ENCODE data around the gene SMARCA2.
A peak's percentile ranks its signal among the peaks of the same experiment; 100 is the strongest.
"Not testable (repeated sequence)": the region's sequence is repeated elsewhere in the genome, so short reads cannot be mapped to it uniquely, and the experiment has no call there.

Gene SMARCA2

DNA sequence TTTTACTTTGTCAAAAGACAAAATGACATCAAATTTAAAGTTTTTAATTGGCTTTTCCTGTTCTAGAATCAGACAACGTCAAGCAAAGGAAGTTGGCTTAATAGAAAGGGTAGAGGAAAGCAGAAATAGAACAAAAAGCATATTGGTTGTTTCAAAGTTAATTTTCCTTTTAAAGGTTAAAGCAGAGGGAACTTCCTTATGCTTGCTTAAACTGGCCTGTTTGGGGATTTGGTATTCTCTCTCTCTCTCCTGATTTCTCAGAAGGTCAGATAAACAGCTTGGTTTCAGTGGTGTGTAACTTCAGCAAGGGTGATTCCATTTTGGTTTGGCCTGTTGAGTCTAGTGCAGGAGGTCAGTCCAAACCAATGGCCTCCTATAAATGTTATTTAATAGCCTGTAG is 127.1 kb downstream of the SMARCA2 start:
- Histone ChIP-seq H3K9me3 (ENCODE audit: control insufficient read depth, low read length) (no peaks in the 10 kb centered on the region), H3K4me1 (ENCODE audit: control insufficient read depth, insufficient read depth, low read length) (no peaks in the 10 kb centered on the region), H3K4me3 (ENCODE audit: low read length) (no peak overlapping the region), H3K36me3 (ENCODE audit: control insufficient read depth, insufficient read depth, low read length) (no peaks in the 10 kb centered on the region), H3K27me3 (ENCODE audit: control insufficient read depth, insufficient read depth, low read length) (no peaks in the 10 kb centered on the region), H3K9ac (ENCODE audit: low read length) (no peak overlapping the region)

DNA sequence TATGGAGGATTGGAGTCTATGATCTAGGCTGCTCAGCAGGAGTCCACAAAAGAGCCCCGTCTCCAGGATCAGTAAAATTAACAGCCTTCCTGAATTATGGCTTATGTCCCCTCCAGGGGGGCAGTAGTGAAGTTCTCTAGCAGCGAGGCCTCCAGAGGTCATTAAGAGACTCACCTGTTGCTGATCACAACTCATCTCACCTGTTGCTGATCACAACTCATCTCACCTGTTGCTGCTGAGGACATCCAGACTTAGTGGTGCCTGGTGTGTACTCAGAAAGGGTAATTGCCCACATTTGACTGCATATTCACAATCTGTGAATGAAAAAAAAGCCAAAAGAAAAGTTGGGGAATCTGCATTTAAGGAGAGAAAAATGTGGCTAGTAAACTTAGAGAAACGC is 129.5 kb downstream of the SMARCA2 start:
- Histone ChIP-seq H3K36me3 (ENCODE audit: control insufficient read depth, insufficient read depth, low read length) (no peaks in the 10 kb centered on the region), H3K4me3 (ENCODE audit: low read length) (no peak overlapping the region), H3K4me1 (ENCODE audit: control insufficient read depth, insufficient read depth, low read length) (no peaks in the 10 kb centered on the region), H3K27me3 (ENCODE audit: control insufficient read depth, insufficient read depth, low read length) (no peaks in the 10 kb centered on the region), H3K9ac (ENCODE audit: low read length) (no peak overlapping the region), H3K9me3 (ENCODE audit: control insufficient read depth, low read length) (no peaks in the 10 kb centered on the region)

DNA sequence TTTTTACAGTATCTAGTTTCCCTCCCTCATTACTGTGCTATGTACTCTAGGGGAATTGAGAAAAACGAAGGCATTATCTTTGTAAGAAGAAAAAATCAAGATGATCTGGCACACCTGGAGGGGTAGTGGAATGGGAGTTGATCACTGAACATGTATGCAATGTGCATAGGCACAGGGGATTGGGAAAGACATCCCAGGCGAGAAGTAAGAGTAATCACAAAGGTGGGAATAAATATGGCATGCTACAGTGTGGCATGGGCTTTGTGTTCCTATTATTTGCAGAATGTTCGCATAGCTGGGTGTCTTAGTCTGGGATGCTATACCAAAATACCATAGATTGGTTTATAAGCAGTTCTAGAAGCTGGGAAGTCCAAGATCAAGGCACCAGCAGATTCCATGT is 130.6 kb downstream of the SMARCA2 start:
- Histone ChIP-seq H3K27me3 (ENCODE audit: control insufficient read depth, insufficient read depth, low read length) (no peaks in the 10 kb centered on the region), H3K4me3 (ENCODE audit: low read length) (no peak overlapping the region), H3K9ac (ENCODE audit: low read length) (no peak overlapping the region), H3K9me3 (ENCODE audit: control insufficient read depth, low read length) (no peaks in the 10 kb centered on the region), H3K4me1 (ENCODE audit: control insufficient read depth, insufficient read depth, low read length) (no peaks in the 10 kb centered on the region), H3K36me3 (ENCODE audit: control insufficient read depth, insufficient read depth, low read length) (no peaks in the 10 kb centered on the region)

DNA sequence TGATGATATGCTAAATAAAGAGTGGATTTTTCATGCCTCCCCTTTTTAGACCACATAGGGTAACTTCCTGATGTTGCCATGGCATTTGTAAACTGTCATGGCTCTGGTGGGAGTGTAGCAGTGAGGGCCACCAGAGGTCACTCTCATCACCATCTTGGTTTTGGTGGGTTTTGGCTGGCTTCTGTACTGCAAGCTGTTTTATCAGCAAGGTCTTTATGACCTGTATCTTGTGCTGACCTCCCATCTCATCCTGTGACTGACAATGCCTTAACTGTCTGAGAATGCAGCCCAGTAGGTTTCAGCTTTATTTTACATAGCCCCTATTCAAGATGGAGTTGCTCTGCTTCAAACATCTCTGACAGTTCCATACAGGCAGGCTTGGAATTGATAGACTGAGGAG is 131.6 kb downstream of the SMARCA2 start:
- H3K9me3 ChIP-seq (ENCODE audit: control insufficient read depth, low read length); H3K4me3 ChIP-seq (ENCODE audit: low read length); H3K4me1 ChIP-seq (ENCODE audit: control insufficient read depth, insufficient read depth, low read length); H3K36me3 ChIP-seq (ENCODE audit: control insufficient read depth, insufficient read depth, low read length); H3K9ac ChIP-seq (ENCODE audit: low read length); H3K27me3 ChIP-seq (ENCODE audit: control insufficient read depth, insufficient read depth, low read length): not testable (repeated sequence)

DNA sequence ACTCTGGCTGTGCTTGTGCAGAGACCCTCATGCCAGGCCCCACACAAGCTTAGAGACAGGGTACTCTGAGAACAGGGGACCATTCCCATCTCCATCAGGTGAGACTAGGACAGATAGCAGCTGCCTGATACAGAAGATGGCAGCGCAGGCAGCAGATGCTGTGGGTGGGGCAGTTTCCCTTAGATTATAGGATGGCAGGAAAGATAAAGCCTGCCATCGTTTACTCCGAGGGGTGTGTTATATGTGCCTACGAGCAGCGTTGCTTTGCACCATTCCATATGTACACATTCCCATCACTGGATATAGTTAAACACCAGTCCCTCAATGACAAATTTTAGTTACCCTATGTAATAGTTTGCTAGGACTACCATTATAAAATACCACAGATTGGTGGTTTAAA is 135.2 kb downstream of the SMARCA2 start:
- H3K9me3 ChIP-seq (ENCODE audit: control insufficient read depth, low read length) = no peaks in the 10 kb centered on the region
- no peaks in the 10 kb centered on the region for H3K36me3 ChIP-seq (ENCODE audit: control insufficient read depth, insufficient read depth, low read length)
- peaks cover 6% of the 10 kb centered on the region for H3K4me1 ChIP-seq (ENCODE audit: control insufficient read depth, insufficient read depth, low read length)
- H3K27me3 ChIP-seq (ENCODE audit: control insufficient read depth, insufficient read depth, low read length) = no peaks in the 10 kb centered on the region
- no peak overlapping the region for H3K9ac ChIP-seq (ENCODE audit: low read length)
- H3K4me3 ChIP-seq (ENCODE audit: low read length) = no peak overlapping the region

DNA sequence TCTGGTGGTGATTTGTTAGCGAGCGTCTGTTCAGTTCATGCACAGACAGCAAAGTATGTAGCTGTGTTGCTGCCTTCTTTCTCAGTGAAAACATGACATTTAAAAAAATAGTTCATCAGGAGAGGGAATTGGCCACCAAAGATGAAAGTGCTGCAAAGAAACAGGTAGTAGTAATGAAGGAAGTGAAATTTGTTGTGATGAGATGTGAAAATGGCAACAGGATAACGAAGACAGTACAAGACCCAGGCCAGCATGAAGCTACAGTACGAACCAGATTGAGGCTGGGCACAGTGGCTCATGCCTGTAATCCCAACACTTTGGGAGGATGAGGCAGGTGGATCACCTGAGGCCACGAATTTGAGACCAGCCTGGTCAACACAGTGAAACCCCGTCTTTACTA is 136.0 kb downstream of the SMARCA2 start:
- H3K36me3 ChIP-seq (ENCODE audit: control insufficient read depth, insufficient read depth, low read length) = no peaks in the 10 kb centered on the region
- no peak overlapping the region for H3K4me3 ChIP-seq (ENCODE audit: low read length)
- peaks cover 6% of the 10 kb centered on the region for H3K4me1 ChIP-seq (ENCODE audit: control insufficient read depth, insufficient read depth, low read length)
- no peaks in the 10 kb centered on the region for H3K27me3 ChIP-seq (ENCODE audit: control insufficient read depth, insufficient read depth, low read length)
- no peak overlapping the region for H3K9ac ChIP-seq (ENCODE audit: low read length)
- H3K9me3 ChIP-seq (ENCODE audit: control insufficient read depth, low read length) = no peaks in the 10 kb centered on the region

DNA sequence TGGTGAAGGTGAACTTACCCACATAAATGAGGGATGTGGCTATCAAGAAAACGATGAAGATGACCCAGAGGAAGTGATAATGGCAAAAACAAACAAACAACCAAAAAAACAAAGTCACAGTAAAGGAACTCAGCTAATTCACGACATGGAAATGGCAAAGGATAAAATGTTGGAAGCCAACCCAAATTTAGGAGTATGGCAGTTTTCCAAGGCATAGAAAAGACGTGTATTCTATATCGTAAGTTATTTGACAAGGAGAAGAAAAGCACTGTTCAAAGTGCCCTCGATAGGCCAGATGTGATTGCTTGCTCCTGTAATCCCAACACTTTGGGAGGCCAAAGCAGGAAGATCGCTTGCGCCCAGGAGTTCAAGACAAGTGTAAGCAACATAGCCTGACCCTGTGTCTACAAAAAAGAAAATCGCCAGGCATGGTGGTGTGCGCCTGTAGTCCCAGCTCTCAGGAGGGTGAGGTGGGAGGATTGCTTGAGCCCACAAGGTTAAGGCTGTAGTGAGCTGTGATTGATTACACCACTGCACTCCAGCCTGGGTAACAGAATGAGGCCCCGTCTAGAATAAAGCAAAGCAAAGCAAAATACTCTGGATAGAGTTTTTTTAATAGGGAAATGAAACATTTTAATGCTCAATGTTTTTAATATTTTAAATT is 138.0 kb downstream of the SMARCA2 start:
- Histone ChIP-seq H3K4me1 (ENCODE audit: control insufficient read depth, insufficient read depth, low read length) (peaks cover 16% of the 10 kb centered on the region), H3K9ac (ENCODE audit: low read length) (no peak overlapping the region), H3K36me3 (ENCODE audit: control insufficient read depth, insufficient read depth, low read length) (no peaks in the 10 kb centered on the region), H3K9me3 (ENCODE audit: control insufficient read depth, low read length) (no peaks in the 10 kb centered on the region), H3K4me3 (ENCODE audit: low read length) (no peak overlapping the region), H3K27me3 (ENCODE audit: control insufficient read depth, insufficient read depth, low read length) (no peaks in the 10 kb centered on the region)

DNA sequence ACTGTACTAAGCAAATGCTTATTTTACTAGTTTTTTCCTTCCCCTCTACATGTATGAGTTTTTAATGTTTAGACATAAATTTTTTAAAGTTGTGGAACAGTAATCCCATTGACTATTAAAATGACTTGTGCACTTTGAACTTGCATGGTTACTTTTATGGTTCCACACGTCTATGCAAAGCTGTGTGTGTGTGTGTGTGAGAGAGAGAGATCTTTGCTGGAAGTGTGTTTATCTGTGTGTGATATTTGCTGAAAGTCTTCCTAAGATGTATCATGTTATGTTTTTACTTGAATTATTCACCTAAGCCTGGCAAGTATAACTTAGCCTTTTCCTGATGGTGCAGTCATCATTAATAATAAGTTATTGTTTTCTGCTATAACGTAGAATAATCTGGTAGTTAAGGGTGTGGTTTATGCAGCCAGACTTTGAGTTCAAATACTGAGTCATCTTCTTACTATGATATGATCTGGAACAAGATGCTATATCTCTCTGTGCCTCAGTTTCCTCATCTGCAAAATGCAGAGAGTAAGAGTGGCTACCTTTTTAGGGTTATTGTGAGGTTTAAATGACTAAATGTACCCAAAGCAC is 138.6 kb downstream of the SMARCA2 start:
- no peaks in the 10 kb centered on the region for H3K27me3 ChIP-seq (ENCODE audit: control insufficient read depth, insufficient read depth, low read length)
- H3K9ac ChIP-seq (ENCODE audit: low read length) = no peak overlapping the region

DNA sequence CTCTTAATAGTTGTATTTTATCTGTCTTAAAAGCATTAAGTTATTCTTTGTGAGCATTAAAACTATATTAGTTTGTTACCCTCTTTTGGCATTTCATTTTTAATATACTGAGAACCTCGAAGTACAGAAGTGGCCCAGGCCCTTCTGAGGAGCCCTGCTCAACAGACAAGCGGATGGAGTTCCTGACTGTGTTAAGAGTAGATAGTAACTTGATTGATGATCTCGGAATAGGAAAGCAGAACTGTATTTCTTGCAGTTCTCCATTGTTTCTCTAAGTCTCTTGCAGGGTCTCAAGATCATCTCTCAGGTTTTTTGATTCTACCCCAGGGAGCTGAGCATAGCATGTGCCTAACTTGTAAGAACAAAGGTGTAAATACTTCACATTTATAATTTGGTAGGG is 139.6 kb downstream of the SMARCA2 start:
- peaks cover 16% of the 10 kb centered on the region for H3K4me1 ChIP-seq (ENCODE audit: control insufficient read depth, insufficient read depth, low read length)

More for the DNA sequence above, 138.6 kb downstream of the SMARCA2 start:
- H3K36me3 ChIP-seq (ENCODE audit: control insufficient read depth, insufficient read depth, low read length) = no peaks in the 10 kb centered on the region
- no peak overlapping the region for H3K4me3 ChIP-seq (ENCODE audit: low read length)
- peaks cover 16% of the 10 kb centered on the region for H3K4me1 ChIP-seq (ENCODE audit: control insufficient read depth, insufficient read depth, low read length)
- H3K9me3 ChIP-seq (ENCODE audit: control insufficient read depth, low read length) = no peaks in the 10 kb centered on the region

DNA sequence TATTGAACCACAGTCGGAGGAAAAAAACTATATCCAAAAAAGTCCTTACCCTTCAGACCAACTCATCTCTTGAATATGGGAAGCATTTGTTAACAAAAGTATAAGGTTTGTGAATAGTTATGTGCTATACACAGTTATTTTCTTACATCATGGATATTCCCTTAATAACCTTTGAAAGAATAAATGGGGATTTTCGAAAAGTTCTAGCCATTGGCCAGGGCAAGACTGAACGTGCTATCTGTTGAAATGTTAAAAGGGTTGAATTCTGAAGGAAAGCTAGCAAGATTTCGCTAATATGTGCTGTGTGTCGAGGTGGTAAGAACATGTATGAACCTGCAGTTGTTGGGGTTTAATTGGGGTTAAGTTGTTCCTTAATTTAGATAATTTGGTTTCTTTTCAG is 140.8 kb downstream of the SMARCA2 start:
- Histone ChIP-seq H3K9me3 (ENCODE audit: control insufficient read depth, low read length) (no peaks in the 10 kb centered on the region), H3K4me3 (ENCODE audit: low read length) (no peak overlapping the region), H3K36me3 (ENCODE audit: control insufficient read depth, insufficient read depth, low read length) (no peaks in the 10 kb centered on the region), H3K9ac (ENCODE audit: low read length) (no peak overlapping the region), H3K27me3 (ENCODE audit: control insufficient read depth, insufficient read depth, low read length) (no peaks in the 10 kb centered on the region), H3K4me1 (ENCODE audit: control insufficient read depth, insufficient read depth, low read length) (peaks cover 16% of the 10 kb centered on the region)

More for the DNA sequence above, 139.6 kb downstream of the SMARCA2 start:
- Histone ChIP-seq H3K36me3 (ENCODE audit: control insufficient read depth, insufficient read depth, low read length) (no peaks in the 10 kb centered on the region), H3K9me3 (ENCODE audit: control insufficient read depth, low read length) (no peaks in the 10 kb centered on the region), H3K4me3 (ENCODE audit: low read length) (no peak overlapping the region), H3K9ac (ENCODE audit: low read length) (no peak overlapping the region), H3K27me3 (ENCODE audit: control insufficient read depth, insufficient read depth, low read length) (no peaks in the 10 kb centered on the region)

DNA sequence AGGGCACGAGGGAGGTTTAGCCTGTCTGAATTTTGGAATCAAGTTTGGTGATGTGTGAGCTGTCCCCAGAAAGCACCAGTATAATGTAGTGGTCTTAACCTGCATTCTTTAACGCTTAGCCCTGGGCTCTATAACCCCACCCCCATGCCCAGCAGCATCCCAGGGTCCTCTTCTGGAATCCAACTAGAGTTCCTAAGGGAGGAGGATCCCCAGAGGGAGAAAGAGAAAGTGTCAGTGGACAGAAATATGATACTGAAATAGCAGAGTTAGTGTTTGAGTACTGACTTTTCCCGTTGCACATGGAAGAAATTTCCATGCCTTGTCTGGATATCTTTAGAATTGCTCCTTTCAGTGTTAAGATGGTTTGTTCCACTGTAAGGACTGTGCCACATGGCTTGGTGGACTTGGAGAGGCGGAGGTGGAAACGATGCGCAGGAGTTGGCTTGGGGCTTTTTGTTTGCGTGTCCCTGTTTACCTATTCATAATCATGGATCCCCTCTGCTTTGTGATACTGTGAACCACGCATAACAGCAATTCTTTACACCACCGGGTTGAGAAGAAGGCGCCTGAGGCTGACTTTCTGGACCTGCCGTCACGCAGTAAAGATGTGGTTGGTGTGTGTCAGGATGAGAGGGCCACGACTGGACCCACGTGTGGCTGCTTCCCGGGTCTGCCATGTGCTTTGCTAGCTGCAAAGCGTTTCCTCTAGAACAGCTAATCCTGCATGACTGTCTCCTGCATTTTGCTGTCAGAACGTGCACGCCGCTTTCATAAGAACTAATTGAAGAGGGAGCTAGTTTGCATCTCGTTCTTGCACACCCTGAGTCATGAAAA is 142.3 kb downstream of the SMARCA2 start:
- H3K4me3 ChIP-seq (ENCODE audit: low read length) = peak overlapping the region; percentile 49
- H3K27me3 ChIP-seq (ENCODE audit: control insufficient read depth, insufficient read depth, low read length) = no peaks in the 10 kb centered on the region
- no peaks in the 10 kb centered on the region for H3K9me3 ChIP-seq (ENCODE audit: control insufficient read depth, low read length)
- peak overlapping the region; percentile 67 for H3K9ac ChIP-seq (ENCODE audit: low read length)
- H3K4me1 ChIP-seq (ENCODE audit: control insufficient read depth, insufficient read depth, low read length) = peaks cover 16% of the 10 kb centered on the region
- H3K36me3 ChIP-seq (ENCODE audit: control insufficient read depth, insufficient read depth, low read length) = no peaks in the 10 kb centered on the region

DNA sequence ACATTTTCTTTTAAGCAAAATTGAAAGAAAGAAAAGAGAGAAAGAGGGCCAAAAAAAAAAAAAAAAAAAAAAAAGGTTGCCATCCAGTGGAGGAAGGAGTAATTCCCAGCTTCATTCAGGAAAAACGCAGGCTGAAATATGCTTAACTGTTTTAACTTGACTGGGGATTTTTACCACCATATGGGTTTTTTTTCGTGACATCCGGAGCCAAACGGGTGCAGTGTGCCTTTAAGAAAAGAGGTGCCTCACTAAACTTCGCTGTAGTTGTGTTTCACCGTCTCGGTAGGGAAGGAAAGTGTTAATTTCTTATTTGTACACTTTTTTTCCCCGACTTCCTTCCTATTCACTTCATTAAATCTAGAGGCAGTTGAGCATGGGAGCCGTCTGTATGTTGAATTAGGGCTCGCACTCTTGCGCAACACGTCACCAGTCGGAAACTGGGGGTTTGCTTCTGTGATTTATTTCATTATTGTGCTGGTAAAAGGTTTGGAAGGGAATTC is 143.0 kb downstream of the SMARCA2 start:
- Histone ChIP-seq H3K4me1 (ENCODE audit: control insufficient read depth, insufficient read depth, low read length) (peaks cover 13% of the 10 kb centered on the region), H3K27me3 (ENCODE audit: control insufficient read depth, insufficient read depth, low read length) (no peaks in the 10 kb centered on the region), H3K9me3 (ENCODE audit: control insufficient read depth, low read length) (no peaks in the 10 kb centered on the region), H3K9ac (ENCODE audit: low read length) (peak overlapping the region; percentile 67), H3K4me3 (ENCODE audit: low read length) (peak overlapping the region; percentile 49), H3K36me3 (ENCODE audit: control insufficient read depth, insufficient read depth, low read length) (no peaks in the 10 kb centered on the region)

Data from mucosa of stomach (tissue), 1 donor.